HL-60 (cell line): ENCODE data around the gene ZNF629.
A peak's percentile ranks its signal among the peaks of the same experiment; 100 is the strongest.

Experiments used
- DNase-seq, 2 experiments: peaks; one replicate each; pipeline ENCODE4 v3.0.0-alpha.2; 2010 to 2020; ENCODE audit warnings: low read depth in 1 of 2, low spot score in 1 of 2
- H3K27ac ChIP-seq: fragments of 250-450 bp; sonication (Bioruptor Pico); replicated peaks from 2 replicates; pipeline ENCODE4 v1.5.1; 2020; ENCODE audit warnings: mild to moderate bottlenecking, moderate library complexity
- H3K27me3 ChIP-seq: fragments of 250-450 bp; sonication (Bioruptor Pico); 2 replicates; pipeline ENCODE4 v1.5.1; 2021; ENCODE audit warnings: mild to moderate bottlenecking, moderate library complexity; ENCODE audit not compliant: insufficient read depth, poor library complexity, severe bottlenecking
- H3K4me3 ChIP-seq: replicated peaks from 2 replicates; pipeline ENCODE4 v1.5.1; 2011; ENCODE audit warnings: mild to moderate bottlenecking, control low read depth, low read length; ENCODE audit not compliant: insufficient read depth
- GABPA ChIP-seq: IDR thresholded peaks from 2 replicates; pipeline ENCODE4 v1.6.1; 2012; ENCODE audit warnings: low read depth
- POLR2AphosphoS5 ChIP-seq: IDR thresholded peaks from 2 replicates; pipeline ENCODE4 v1.6.1; 2012; ENCODE audit warnings: low read depth
- SPI1 ChIP-seq: IDR thresholded peaks from 2 replicates; pipeline ENCODE4 v1.6.1; 2012; ENCODE audit warnings: low read depth, mild to moderate bottlenecking, borderline replicate concordance
- TF ChIP-seq, protein P1 (sequence below): IDR thresholded peaks from one replicate; pipeline ENCODE4 v1.5.1; 2011; ENCODE audit warnings: low read length, control low read depth, inconsistent platforms; ENCODE audit not compliant: insufficient read depth
- TF ChIP-seq, protein P2 (sequence below): IDR thresholded peaks from 2 replicates; pipeline ENCODE4 v1.6.1; 2012; ENCODE audit warnings: low read depth; ENCODE audit not compliant: insufficient replicate concordance

The ZNF629 gene

DNA sequence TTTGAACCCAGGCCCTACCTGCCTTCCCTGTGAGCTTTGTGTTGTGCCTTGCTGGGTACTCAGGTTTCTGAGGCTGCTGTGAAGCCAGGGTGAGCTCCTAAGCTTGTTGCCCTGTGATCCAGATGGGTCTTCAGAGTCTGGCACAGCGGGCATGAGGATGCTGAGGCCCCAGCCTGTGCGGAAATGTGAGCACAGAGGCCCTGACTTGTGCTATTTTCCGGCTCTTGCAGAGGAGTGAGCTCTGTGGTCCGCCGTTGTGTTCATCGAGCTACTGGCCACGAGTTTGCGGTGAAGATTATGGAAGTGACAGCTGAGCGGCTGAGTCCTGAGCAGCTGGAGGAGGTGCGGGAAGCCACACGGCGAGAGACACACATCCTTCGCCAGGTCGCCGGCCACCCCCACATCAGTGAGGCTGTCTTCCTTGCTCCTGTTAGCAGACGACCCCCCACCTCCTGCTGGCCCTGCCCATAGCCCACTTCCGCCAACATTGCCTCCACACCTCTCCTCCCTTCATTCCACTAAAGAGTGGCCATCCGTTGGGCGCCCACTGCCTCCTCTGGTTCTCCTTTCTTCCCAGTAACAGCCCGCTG is 36.0 kb downstream of the ZNF629 start:
- no peak overlapping the region for H3K27ac ChIP-seq
- no peak overlapping the region for H3K4me3 ChIP-seq
- DNase-seq: no peak
- TF ChIP-seq GABPA (no peak), POLR2AphosphoS5 (no peak), SPI1 (no peak)
- TF ChIP-seq, protein P1, sequence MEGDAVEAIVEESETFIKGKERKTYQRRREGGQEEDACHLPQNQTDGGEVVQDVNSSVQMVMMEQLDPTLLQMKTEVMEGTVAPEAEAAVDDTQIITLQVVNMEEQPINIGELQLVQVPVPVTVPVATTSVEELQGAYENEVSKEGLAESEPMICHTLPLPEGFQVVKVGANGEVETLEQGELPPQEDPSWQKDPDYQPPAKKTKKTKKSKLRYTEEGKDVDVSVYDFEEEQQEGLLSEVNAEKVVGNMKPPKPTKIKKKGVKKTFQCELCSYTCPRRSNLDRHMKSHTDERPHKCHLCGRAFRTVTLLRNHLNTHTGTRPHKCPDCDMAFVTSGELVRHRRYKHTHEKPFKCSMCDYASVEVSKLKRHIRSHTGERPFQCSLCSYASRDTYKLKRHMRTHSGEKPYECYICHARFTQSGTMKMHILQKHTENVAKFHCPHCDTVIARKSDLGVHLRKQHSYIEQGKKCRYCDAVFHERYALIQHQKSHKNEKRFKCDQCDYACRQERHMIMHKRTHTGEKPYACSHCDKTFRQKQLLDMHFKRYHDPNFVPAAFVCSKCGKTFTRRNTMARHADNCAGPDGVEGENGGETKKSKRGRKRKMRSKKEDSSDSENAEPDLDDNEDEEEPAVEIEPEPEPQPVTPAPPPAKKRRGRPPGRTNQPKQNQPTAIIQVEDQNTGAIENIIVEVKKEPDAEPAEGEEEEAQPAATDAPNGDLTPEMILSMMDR: no peak
- TF ChIP-seq, protein P2, sequence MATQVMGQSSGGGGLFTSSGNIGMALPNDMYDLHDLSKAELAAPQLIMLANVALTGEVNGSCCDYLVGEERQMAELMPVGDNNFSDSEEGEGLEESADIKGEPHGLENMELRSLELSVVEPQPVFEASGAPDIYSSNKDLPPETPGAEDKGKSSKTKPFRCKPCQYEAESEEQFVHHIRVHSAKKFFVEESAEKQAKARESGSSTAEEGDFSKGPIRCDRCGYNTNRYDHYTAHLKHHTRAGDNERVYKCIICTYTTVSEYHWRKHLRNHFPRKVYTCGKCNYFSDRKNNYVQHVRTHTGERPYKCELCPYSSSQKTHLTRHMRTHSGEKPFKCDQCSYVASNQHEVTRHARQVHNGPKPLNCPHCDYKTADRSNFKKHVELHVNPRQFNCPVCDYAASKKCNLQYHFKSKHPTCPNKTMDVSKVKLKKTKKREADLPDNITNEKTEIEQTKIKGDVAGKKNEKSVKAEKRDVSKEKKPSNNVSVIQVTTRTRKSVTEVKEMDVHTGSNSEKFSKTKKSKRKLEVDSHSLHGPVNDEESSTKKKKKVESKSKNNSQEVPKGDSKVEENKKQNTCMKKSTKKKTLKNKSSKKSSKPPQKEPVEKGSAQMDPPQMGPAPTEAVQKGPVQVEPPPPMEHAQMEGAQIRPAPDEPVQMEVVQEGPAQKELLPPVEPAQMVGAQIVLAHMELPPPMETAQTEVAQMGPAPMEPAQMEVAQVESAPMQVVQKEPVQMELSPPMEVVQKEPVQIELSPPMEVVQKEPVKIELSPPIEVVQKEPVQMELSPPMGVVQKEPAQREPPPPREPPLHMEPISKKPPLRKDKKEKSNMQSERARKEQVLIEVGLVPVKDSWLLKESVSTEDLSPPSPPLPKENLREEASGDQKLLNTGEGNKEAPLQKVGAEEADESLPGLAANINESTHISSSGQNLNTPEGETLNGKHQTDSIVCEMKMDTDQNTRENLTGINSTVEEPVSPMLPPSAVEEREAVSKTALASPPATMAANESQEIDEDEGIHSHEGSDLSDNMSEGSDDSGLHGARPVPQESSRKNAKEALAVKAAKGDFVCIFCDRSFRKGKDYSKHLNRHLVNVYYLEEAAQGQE: no peak
- no peaks in the 10 kb centered on the region for H3K27me3 ChIP-seq

DNA sequence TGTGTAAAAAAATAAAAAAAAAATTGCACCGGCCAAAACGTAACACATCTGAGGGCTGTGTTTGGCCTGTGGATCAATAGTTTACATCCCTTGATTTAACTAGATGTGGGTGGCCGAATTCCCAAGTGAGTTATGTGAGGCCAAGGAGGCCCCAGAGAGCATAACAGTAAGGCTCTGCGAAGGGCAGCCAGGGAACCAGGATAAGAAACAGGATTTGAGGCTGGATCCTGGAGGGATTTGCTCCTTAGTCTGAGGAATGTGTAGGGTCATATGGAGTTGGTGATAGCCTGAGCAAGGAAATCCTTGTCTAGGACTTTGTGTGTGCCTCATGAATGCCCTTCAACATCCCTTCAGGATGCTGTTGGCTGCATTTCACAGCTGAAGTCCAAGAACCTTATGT is 36.8 kb downstream of the ZNF629 start:
- Histone ChIP-seq H3K27ac (no peak overlapping the region), H3K27me3 (no peaks in the 10 kb centered on the region), H3K4me3 (no peak overlapping the region)
- TF ChIP-seq, protein P1: no peak
- TF ChIP-seq POLR2AphosphoS5 (no peak), GABPA (no peak), SPI1 (no peak)
- TF ChIP-seq, protein P2: no peak
- DNase-seq: no peak

DNA sequence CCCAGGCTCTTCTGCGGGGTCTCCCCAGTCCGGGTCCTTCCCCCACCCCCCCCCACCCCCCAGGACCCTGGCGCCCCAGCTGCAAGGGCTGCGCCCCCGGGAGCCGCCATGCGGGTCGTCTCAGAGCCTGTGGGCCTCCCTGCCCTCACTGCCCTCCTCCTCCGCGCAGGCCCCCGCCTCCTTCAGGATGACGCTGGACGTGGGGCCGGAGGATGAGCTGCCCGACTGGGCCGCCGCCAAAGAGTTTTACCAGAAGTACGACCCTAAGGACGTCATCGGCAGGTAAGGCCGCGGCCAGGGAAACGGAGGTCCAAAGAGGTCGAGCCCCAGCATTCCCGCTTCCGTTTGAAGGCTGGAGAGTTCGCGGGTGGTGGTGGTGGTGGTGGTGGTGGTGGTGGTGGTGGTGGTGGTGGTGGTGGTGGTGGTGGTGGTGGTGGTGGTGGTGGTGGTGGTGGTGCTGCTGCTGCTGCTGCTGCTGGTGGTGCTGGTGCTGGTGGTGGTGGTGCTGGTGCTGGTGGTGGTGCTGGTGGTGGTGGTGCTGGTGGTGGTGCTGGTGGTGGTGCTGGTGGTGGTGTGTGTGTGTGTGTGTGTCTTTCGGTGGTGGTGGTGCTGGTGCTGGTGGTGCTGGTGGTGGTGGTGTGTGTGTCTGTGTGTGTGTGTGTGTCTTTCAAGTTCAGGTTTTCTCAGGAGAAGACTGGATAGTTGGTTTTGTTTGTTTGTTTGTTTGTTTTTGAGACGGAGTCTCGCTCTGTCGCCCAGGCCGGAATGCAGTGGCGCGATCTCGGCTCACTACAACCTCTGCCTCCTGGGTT is 38.2 kb downstream of the ZNF629 start:
- DNase-seq: peak in 1 of 2 experiments; percentile 28
- no peak for TF ChIP-seq GABPA
- TF ChIP-seq, protein P2: no peak
- no peak for TF ChIP-seq SPI1
- TF ChIP-seq, protein P1: no peak
- TF ChIP-seq POLR2AphosphoS5: no peak

More for the DNA sequence above, 38.2 kb downstream of the ZNF629 start:
- Histone ChIP-seq H3K27ac (peak overlapping the region; percentile 62), H3K4me3 (peak overlapping the region; percentile 98), H3K27me3 (no peaks in the 10 kb centered on the region)
